K562 (cell line): ENCODE results near the gene ACAP3. TPM values are rescaled to one million over a fixed set of nuclear protein-coding genes. Genes with fewer than 3 reads are reported as not detected.

ENCODE experiments used
- CTBP1 ChIP-seq: fragments of 450-650 bp; IDR thresholded peaks from 2 replicates; pipeline ENCODE4 v1.6.1; 2016; ENCODE audit warnings: borderline replicate concordance
- FOXK2 ChIP-seq, 2 experiments: fragments of 450-650 bp; IDR thresholded peaks in 1 of 2; conservative IDR thresholded peaks in 1 of 2; 2 replicates each; pipeline ENCODE4 v1.6.1; 2016; ENCODE audit warnings: low read depth in 2 of 2, mild to moderate bottlenecking in 1 of 2
- GTF2E2 ChIP-seq: fragments of 200-800 bp; sonication (Bioruptor generic); IDR thresholded peaks from 2 replicates; pipeline ENCODE4 v1.6.1; 2016; ENCODE audit warnings: missing genetic modification characterization, missing compliant biosample characterization
- HDAC1 ChIP-seq, 2 experiments: fragments of 450-650 bp; IDR thresholded peaks; 2 replicates each; pipeline ENCODE4 v1.6.1; 2016 to 2017; ENCODE audit warnings: inconsistent platforms in 1 of 2, mild to moderate bottlenecking in 1 of 2, moderate library complexity in 1 of 2
- ID3 ChIP-seq, 2 experiments: fragments of 250-450 bp in 1 of 2; fragments of 450-650 bp in 1 of 2; sonication (Bioruptor Pico) in 1 of 2; IDR thresholded peaks; 2 replicates each; pipeline versions ENCODE4 v1.6.1 to v1.8.0; 2016 to 2021; ENCODE audit warnings: mild to moderate bottlenecking in 2 of 2, moderate library complexity in 2 of 2, missing compliant biosample characterization in 1 of 2, missing genetic modification characterization in 1 of 2
- KLF1 ChIP-seq: fragments of 450-650 bp; IDR thresholded peaks from 2 replicates; pipeline ENCODE4 v1.6.1; 2016; ENCODE audit warnings: missing genetic modification characterization, missing compliant biosample characterization
- MEF2A ChIP-seq: IDR thresholded peaks from 2 replicates; pipeline ENCODE4 v1.6.1; 2011; ENCODE audit warnings: low read depth, mild to moderate bottlenecking, low read length, moderate library complexity; ENCODE audit not compliant: control insufficient read depth
- MNT ChIP-seq, 2 experiments: fragments of 450-650 bp; conservative IDR thresholded peaks; 2 replicates each; pipeline ENCODE4 v1.6.1; 2017; ENCODE audit warnings: mild to moderate bottlenecking in 2 of 2, moderate library complexity in 2 of 2
- NEUROD1 ChIP-seq: fragments of 150-350 bp; IDR thresholded peaks from 2 replicates; pipeline ENCODE4 v1.6.1; 2014; ENCODE audit warnings: borderline replicate concordance, low read length, low read depth; ENCODE audit not compliant: partially characterized antibody
- NR2F6 ChIP-seq: fragments of 450-650 bp; formaldehyde crosslinking; IDR thresholded peaks from 2 replicates; pipeline ENCODE4 v1.4.0; 2020; ENCODE audit warnings: mild to moderate bottlenecking
- PRPF4 ChIP-seq: fragments of 200-400 bp; formaldehyde crosslinking; IDR thresholded peaks from one replicate; pipeline ENCODE4 v1.6.1; 2017; ENCODE audit warnings: low read length, low read depth, mild to moderate bottlenecking; ENCODE audit not compliant: insufficient read depth, poor library complexity, severe bottlenecking
- RBBP5 ChIP-seq: fragments of 200-600 bp; sonication (generic); IDR thresholded peaks from 2 replicates; pipeline ENCODE4 v1.6.1; 2012; ENCODE audit warnings: borderline replicate concordance, mild to moderate bottlenecking, low read length, control low read depth, inconsistent platforms; ENCODE audit not compliant: insufficient read depth, poor library complexity, severe bottlenecking
- RBM22 ChIP-seq: fragments of 200-400 bp; formaldehyde crosslinking; IDR thresholded peaks from 2 replicates; pipeline ENCODE4 v1.6.1; 2018; ENCODE audit warnings: low read length, low read depth; ENCODE audit not compliant: poor library complexity, severe bottlenecking
- SP1 ChIP-seq: sonication (generic); formaldehyde crosslinking; IDR thresholded peaks from 2 replicates; pipeline ENCODE4 v1.8.1; 2022; ENCODE audit warnings: mild to moderate bottlenecking, missing genetic modification reagents
- TARDBP ChIP-seq: fragments of 450-650 bp; IDR thresholded peaks from 2 replicates; pipeline ENCODE4 v1.6.1; 2016
- TCF7 ChIP-seq: sonication (generic); IDR thresholded peaks from 2 replicates; pipeline ENCODE4 v1.6.1; 2016; ENCODE audit warnings: antibody characterized with exemption, borderline replicate concordance
- ZFPM2 ChIP-seq: fragments of 250-450 bp; sonication (Bioruptor Pico); IDR thresholded peaks from 2 replicates; pipeline ENCODE4 v1.5.1; 2022; ENCODE audit warnings: mild to moderate bottlenecking
- ZNF609 ChIP-seq: sonication (generic); formaldehyde crosslinking; IDR thresholded peaks from 2 replicates; pipeline ENCODE4 v1.8.1; 2023; ENCODE audit warnings: missing genetic modification reagents, mild to moderate bottlenecking, borderline replicate concordance
- ZNF668 ChIP-seq: fragments of 250-450 bp; sonication (Bioruptor Pico); IDR thresholded peaks from 2 replicates; pipeline ENCODE4 v1.8.0; 2022; ENCODE audit warnings: mild to moderate bottlenecking, inconsistent platforms
- ZNF780A ChIP-seq: fragments of 250-450 bp; sonication (Bioruptor Pico); IDR thresholded peaks from 2 replicates; pipeline ENCODE4 v1.5.0; 2021; ENCODE audit warnings: mild to moderate bottlenecking
- ZSCAN29 ChIP-seq: fragments of 450-650 bp; IDR thresholded peaks from 2 replicates; pipeline ENCODE4 v1.6.1; 2017
- polyA plus RNA-seq, 8 experiments: library from polyadenylated mRNA; depleted of rRNA in 4 of 8; stranded (reverse) in 5 of 8; unstranded in 3 of 8; fragments of >200 nt; fragmentation: Nextera tagmentation in 2 of 8; fragmentation: Illumina TruSeq in 1 of 8; extraction: Ambion mirVana in 2 of 8; extraction: Trizol in 1 of 8; gene quantifications; 2 replicates each; pipeline versions ENCODE4 v1.2.1 to v1.2.3, GENCODE V29; 2011 to 2014; ENCODE audit warnings: inconsistent platforms in 1 of 8, missing spikeins in 1 of 8
- total RNA-seq, 7 experiments: library from RNA; depleted of rRNA in 6 of 7; stranded (reverse); fragments of >200 nt in 6 of 7; fragmentation: Illumina TruSeq in 2 of 7; extraction: Trizol in 2 of 7; gene quantifications; 2 replicates each; pipeline versions ENCODE4 v1.2.1 to v1.2.3, GENCODE V29; 2011 to 2021; ENCODE audit warnings: low replicate concordance in 1 of 7

The ACAP3 gene
- total and polyA plus RNA-seq, 9 of the 15 experiments (the other 6 are each of a cell fraction or from before 2014, with no cell fraction given) = 0.01 to 49.0 (median 12.0) TPM

GRCh38 chr1:1307923-1308755 is at the start of gene ACAP3, which contains the start of gene PUSL1 (continued):
- peak; percentile 86 for TF ChIP-seq NEUROD1
- no peak for TF ChIP-seq MEF2A
- no peak for TF ChIP-seq ZSCAN29
- no peak for TF ChIP-seq ZNF668
- no peak for TF ChIP-seq ZFPM2 (CRISPR knock-in tag)
- peak; percentile 89 for TF ChIP-seq SP1
- 0 out of 4 replicates have a peak, but pooled peaks of 1 of the 2 experiments have one; percentile 17 for TF ChIP-seq FOXK2 (conservative IDR thresholded peaks at IDR 0.05 in 1 of 2, IDR thresholded peaks at IDR 0.05 in 1 of 2; ENCODE audit: low read depth in 2 of 2)
- TF ChIP-seq GTF2E2 (tag) = no peak; the same call in 1 of the 2 replicates
- TF ChIP-seq TARDBP = peak; percentile 77
- peak; percentile 95 to 98 for TF ChIP-seq MNT (conservative IDR thresholded peaks at IDR 0.05)
- TF ChIP-seq RBBP5 = peak; percentile 87
- TF ChIP-seq TCF7 = no peak
- peak; percentile 100 for TF ChIP-seq CTBP1
- no peak for TF ChIP-seq ZNF780A
- peak; percentile 30 for TF ChIP-seq RBM22
- peak; percentile 85 for TF ChIP-seq KLF1 (tag)
- TF ChIP-seq ID3 (CRISPR knock-in tag; IDR thresholded peaks at IDR 0.05) = no peak
- peak; percentile 63; the same call in 1 of the 2 replicates for TF ChIP-seq ID3 (tag; IDR thresholded peaks at IDR 0.05)
- no peak for TF ChIP-seq NR2F6 (CRISPR knock-in tag)
- no peak for TF ChIP-seq ZNF609
- peak; percentile 20 to 82; a peak in 3 of 4 replicates for TF ChIP-seq HDAC1 (IDR thresholded peaks at IDR 0.05)
- TF ChIP-seq PRPF4 = peak; percentile 15
